CD8-positive, alpha-beta memory T cell (primary cell): Measurements from ENCODE around the gene DISC1. TPM values are rescaled to one million over a fixed set of nuclear protein-coding genes. Genes with fewer than 3 reads are reported as not detected.
A peak's percentile ranks its signal among the peaks of the same experiment; 100 is the strongest.
"Not testable (repeated sequence)": the region's sequence is repeated elsewhere in the genome, so short reads cannot be mapped to it uniquely, and the experiment has no call there.

ENCODE experiments used
- CTCF ChIA-PET: fragments of 350-600 bp; sonication (Branson Sonifier 250); formaldehyde crosslinking; loops from one replicate; lab custom pipeline; 2021; ENCODE audit warnings: antibody characterized with exemption; lab: Charles Lee
- POLR2A ChIA-PET: fragments of 350-600 bp; sonication (Branson Sonifier 250); formaldehyde crosslinking; loops from one replicate; lab custom pipeline; 2021; ENCODE audit warnings: antibody characterized with exemption; lab: Charles Lee
- DNase-seq, 5 donors: peaks; one replicate each; pipeline versions ENCODE4 v3.0.0 to v3.0.0-alpha.2; 2020 to 2022; ENCODE audit warnings: mixed read lengths in 1 of 5
- H3K27ac ChIP-seq: one replicate; pipeline ENCODE4 v1.7.0; 2013; ENCODE audit warnings: low read depth, mild to moderate bottlenecking, low read length, moderate library complexity
- H3K27me3 ChIP-seq: 2 replicates; pipeline ENCODE4 v1.7.0; 2013; ENCODE audit warnings: low read length, mild to moderate bottlenecking; ENCODE audit not compliant: insufficient read depth, poor library complexity, severe bottlenecking
- H3K36me3 ChIP-seq: 2 replicates; pipeline ENCODE4 v1.7.0; 2013; ENCODE audit warnings: mild to moderate bottlenecking, low read length, moderate library complexity; ENCODE audit not compliant: insufficient read depth
- H3K4me1 ChIP-seq: 2 replicates; pipeline ENCODE4 v1.7.0; 2013; ENCODE audit warnings: mild to moderate bottlenecking, low read length, moderate library complexity; ENCODE audit not compliant: insufficient read depth
- H3K4me3 ChIP-seq: 2 replicates; pipeline ENCODE4 v1.7.0; 2013; ENCODE audit warnings: mild to moderate bottlenecking, low read length
- H3K9me3 ChIP-seq: 2 replicates; pipeline ENCODE4 v1.7.0; 2013; ENCODE audit warnings: mild to moderate bottlenecking, low read length
- H3K27ac Mint-ChIP-seq, 8 donors: one replicate each; pipeline ENCODE4 v1.8.0; 2020 to 2021; ENCODE audit warnings: mixed read lengths in 8 of 8, mild to moderate bottlenecking in 6 of 8, inconsistent platforms in 3 of 8, moderate library complexity in 3 of 8
- H3K27me3 Mint-ChIP-seq, 2 donors: one replicate each; pipeline ENCODE4 v1.8.0; 2020 to 2021; ENCODE audit warnings: mixed read lengths in 2 of 2, mild to moderate bottlenecking in 1 of 2, moderate library complexity in 1 of 2
- H3K36me3 Mint-ChIP-seq, 3 donors: one replicate each; pipeline ENCODE4 v1.8.0; 2020 to 2021; ENCODE audit warnings: mixed read lengths in 3 of 3, inconsistent platforms in 1 of 3, mild to moderate bottlenecking in 1 of 3
- H3K4me1 Mint-ChIP-seq, 3 donors: one replicate each; pipeline ENCODE4 v1.8.0; 2020 to 2021; ENCODE audit warnings: mixed read lengths in 3 of 3, inconsistent platforms in 1 of 3, mild to moderate bottlenecking in 1 of 3
- H3K4me3 Mint-ChIP-seq, 7 donors: one replicate each; pipeline ENCODE4 v1.8.0; 2020 to 2021; ENCODE audit warnings: mixed read lengths in 7 of 7, mild to moderate bottlenecking in 6 of 7, moderate library complexity in 4 of 7, inconsistent platforms in 2 of 7
- H3K9me3 Mint-ChIP-seq, 5 donors: one replicate each; pipeline ENCODE4 v1.8.0; 2020 to 2022; ENCODE audit warnings: mixed read lengths in 5 of 5, mild to moderate bottlenecking in 3 of 5, moderate library complexity in 2 of 5, inconsistent platforms in 1 of 5
- polyA plus RNA-seq: library from polyadenylated mRNA; unstranded; fragments of 300-500 nt; fragmentation: Illumina TruSeq; gene quantifications from one replicate; pipeline ENCODE4 v1.2.3, GENCODE V29; 2021
- total RNA-seq, 2 experiments: library from RNA; stranded (reverse); gene quantifications; one replicate each; pipeline ENCODE4 v1.2.3, GENCODE V29; 2021

DISC1 gene
- total and polyA plus RNA-seq, 3 experiments from 2014 or later, result 0.60 to 2.4 (median 1.0) TPM

DNA sequence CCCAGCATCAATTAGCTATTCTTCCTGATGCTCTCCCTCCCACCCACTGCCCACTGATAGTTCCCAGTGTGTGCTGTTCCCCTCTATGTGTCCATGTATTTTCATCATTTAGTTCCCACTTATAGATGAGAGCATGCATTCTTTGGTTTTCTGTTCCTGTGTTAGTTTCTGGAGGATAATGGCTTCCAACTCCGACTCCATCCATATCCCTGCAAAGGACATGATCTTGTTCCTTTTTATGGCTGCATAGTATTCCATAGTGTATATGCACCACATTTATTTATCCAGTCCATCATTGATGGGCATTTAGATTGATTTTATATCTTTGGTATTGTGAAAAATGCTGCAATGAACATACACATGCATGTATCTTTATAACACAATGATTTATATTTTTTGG is 30.2 kb downstream of the DISC1 start:
- Mint-ChIP-seq H3K27me3 (peaks cover 15 to 22% of the 10 kb centered on the region in 2 donors), H3K4me1 (peaks cover 11 to 50% (median 27%) of the 10 kb centered on the region in 3 donors), H3K4me3 (no peak overlapping the region), H3K36me3 (peaks cover 2 to 40% (median 7%) of the 10 kb centered on the region in 3 donors), H3K27ac (no peak overlapping the region), H3K9me3 (peaks cover 0 to 11% (median 3%) of the 10 kb centered on the region in 5 donors)
- Histone ChIP-seq H3K4me1 (peaks cover 2% of the 10 kb centered on the region), H3K9me3 (no peaks in the 10 kb centered on the region), H3K36me3 (no peaks in the 10 kb centered on the region), H3K4me3 (no peak overlapping the region), H3K27me3 (no peaks in the 10 kb centered on the region), H3K27ac (no peak overlapping the region)
- ChIA-PET POLR2A (no interaction called here), CTCF (no interaction called here)
- DNase-seq, result no peak

DNA sequence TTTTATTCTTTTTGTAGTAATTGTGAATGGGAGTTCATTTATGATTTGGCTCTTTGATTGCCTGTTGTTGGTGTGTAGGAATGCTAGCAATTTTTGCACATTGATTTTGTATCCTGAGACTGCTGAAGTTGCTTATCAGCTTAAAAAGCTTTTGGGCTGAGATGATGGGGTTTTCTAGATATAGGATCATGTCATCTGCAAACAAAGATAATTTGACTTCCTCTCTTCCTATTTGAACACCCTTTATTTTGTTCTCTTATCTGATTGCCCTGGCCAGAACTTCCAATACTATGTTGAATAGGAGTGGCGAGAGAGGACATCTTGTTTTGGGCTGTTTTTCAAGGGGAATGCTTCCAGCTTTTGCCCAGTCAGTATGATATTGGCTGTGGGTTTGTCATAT is 31.6 kb downstream of the DISC1 start:
- Mint-ChIP-seq H3K9me3 (peaks cover 0 to 17% (median 9%) of the 10 kb centered on the region in 5 donors), H3K4me1 (peaks cover 4 to 44% (median 21%) of the 10 kb centered on the region in 3 donors), H3K36me3 (peaks cover 5 to 51% (median 10%) of the 10 kb centered on the region in 3 donors), H3K27me3 (peaks cover 17 to 22% of the 10 kb centered on the region in 2 donors)
- H3K27ac Mint-ChIP-seq, H3K4me3 Mint-ChIP-seq, DNase-seq, H3K9me3 ChIP-seq, H3K4me3 ChIP-seq, POLR2A ChIA-PET, H3K27me3 ChIP-seq, H3K27ac ChIP-seq, CTCF ChIA-PET, H3K36me3 ChIP-seq, H3K4me1 ChIP-seq: not testable (repeated sequence)

DNA sequence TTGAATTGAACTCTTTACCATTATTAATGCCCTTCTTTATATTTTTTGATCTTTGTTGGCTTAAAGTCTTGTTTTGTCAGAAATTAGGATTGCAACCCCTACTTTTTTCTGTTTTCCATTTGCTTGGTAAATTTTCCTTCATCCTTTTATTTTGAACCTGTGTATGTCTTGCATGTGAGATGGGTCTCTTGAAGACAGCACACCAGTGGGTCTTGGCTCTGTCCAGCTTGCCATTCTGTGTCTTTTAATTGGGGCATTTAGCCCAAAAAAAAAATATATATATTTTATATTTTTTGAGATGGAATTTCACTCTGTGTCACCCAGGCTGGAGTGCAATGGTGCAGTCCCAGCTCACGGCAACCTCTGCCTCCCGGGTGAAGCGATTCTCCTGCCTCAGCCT is 33.6 kb downstream of the DISC1 start:
- no peak overlapping the region for H3K27ac ChIP-seq
- ChIA-PET CTCF (no interaction called here), POLR2A (no interaction called here)
- H3K27ac Mint-ChIP-seq, result no peak overlapping the region
- H3K36me3 ChIP-seq, result no peaks in the 10 kb centered on the region
- H3K9me3 ChIP-seq, result no peaks in the 10 kb centered on the region
- H3K9me3 Mint-ChIP-seq, result peaks cover 4 to 24% (median 16%) of the 10 kb centered on the region in 5 donors
- no peaks in the 10 kb centered on the region for H3K27me3 ChIP-seq
- H3K4me1 Mint-ChIP-seq, result peaks cover 3 to 40% (median 15%) of the 10 kb centered on the region in 3 donors
- peaks cover 22 to 24% of the 10 kb centered on the region in 2 donors for H3K27me3 Mint-ChIP-seq
- no peak overlapping the region for H3K4me3 ChIP-seq
- no peak for DNase-seq
- peaks cover 5 to 62% (median 10%) of the 10 kb centered on the region in 3 donors for H3K36me3 Mint-ChIP-seq
- no peaks in the 10 kb centered on the region for H3K4me1 ChIP-seq
- H3K4me3 Mint-ChIP-seq, result no peak overlapping the region

DNA sequence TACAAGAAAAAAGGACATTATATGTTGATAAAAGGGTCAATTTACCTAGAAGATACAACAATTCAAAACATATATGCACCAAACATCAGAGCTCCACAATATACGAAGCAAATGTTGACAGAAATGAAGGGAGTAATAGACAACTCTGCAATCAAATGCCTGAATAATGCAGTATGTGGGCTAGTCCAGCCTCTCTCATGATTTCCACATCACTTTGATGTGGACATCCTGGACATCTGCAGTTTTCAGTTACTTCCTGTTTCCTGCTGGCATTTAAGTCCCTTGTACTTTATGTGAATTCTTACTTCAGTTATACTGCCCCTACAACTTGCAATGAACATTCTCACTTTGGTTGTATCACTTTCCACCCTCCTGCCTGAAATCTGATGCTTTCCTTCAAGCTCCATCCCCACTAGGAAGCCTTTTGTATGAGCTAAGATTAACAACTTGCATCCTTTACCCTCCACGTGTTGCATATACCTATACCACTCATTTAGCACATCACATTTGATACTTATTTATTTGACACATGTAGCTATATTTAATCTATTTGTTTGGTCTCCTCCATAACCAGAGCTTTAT is 36.7 kb downstream of the DISC1 start:
- ChIA-PET POLR2A (no interaction called here), CTCF (no interaction called here)
- H3K4me1 ChIP-seq, result peaks cover 9% of the 10 kb centered on the region
- DNase-seq, result no peak
- H3K27ac Mint-ChIP-seq, result no peak overlapping the region
- peaks cover 10 to 16% of the 10 kb centered on the region in 2 donors for H3K27me3 Mint-ChIP-seq
- no peak overlapping the region for H3K4me3 Mint-ChIP-seq
- H3K36me3 ChIP-seq, result no peaks in the 10 kb centered on the region
- H3K4me1 Mint-ChIP-seq, result peaks cover 16 to 55% (median 26%) of the 10 kb centered on the region in 3 donors
- H3K4me3 ChIP-seq, result no peak overlapping the region
- no peaks in the 10 kb centered on the region for H3K9me3 ChIP-seq
- H3K27ac ChIP-seq, result no peak overlapping the region
- peaks cover 5 to 49% (median 6%) of the 10 kb centered on the region in 3 donors for H3K36me3 Mint-ChIP-seq
- H3K9me3 Mint-ChIP-seq, result peaks cover 4 to 17% (median 12%) of the 10 kb centered on the region in 5 donors
- no peaks in the 10 kb centered on the region for H3K27me3 ChIP-seq

DNA sequence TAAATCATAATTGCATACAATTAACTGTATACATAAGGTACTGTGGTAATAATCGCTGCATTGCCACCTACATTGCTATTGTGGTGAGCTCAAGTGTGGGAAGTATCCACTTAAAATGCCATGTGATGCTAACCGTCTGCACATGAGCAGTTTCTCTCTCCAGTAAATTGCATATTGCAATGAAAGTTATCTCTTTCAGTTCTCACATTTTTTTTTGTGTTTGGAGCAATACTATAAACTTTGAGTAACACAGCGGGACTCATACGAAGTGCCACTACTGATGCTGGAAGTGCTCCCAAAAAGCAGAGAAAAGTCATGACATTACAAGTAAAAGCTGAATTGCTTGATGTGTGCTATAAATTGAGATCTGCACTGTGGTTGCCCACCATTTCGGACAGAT is 38.5 kb downstream of the DISC1 start:
- H3K4me1 ChIP-seq, result peaks cover 9% of the 10 kb centered on the region
- no peaks in the 10 kb centered on the region for H3K36me3 ChIP-seq
- no peak overlapping the region for H3K4me3 Mint-ChIP-seq
- H3K4me1 Mint-ChIP-seq, result peaks cover 24 to 50% (median 27%) of the 10 kb centered on the region in 3 donors
- peaks cover 14 to 30% (median 24%) of the 10 kb centered on the region in 5 donors for H3K9me3 Mint-ChIP-seq
- no peak for DNase-seq
- ChIA-PET POLR2A (no interaction called here), CTCF (interaction anchor here (1.6 kb wide), 1 partner anchor 92 kb away, joined by 3 read pairs; no protein-coding TSS in a partner anchor)
- no peak overlapping the region for H3K27ac Mint-ChIP-seq
- H3K27me3 ChIP-seq, result no peaks in the 10 kb centered on the region
- H3K9me3 ChIP-seq, result no peaks in the 10 kb centered on the region
- peaks cover 10 to 13% of the 10 kb centered on the region in 2 donors for H3K27me3 Mint-ChIP-seq
- peaks cover 6 to 47% (median 8%) of the 10 kb centered on the region in 3 donors for H3K36me3 Mint-ChIP-seq
- no peak overlapping the region for H3K4me3 ChIP-seq
- no peak overlapping the region for H3K27ac ChIP-seq

DNA sequence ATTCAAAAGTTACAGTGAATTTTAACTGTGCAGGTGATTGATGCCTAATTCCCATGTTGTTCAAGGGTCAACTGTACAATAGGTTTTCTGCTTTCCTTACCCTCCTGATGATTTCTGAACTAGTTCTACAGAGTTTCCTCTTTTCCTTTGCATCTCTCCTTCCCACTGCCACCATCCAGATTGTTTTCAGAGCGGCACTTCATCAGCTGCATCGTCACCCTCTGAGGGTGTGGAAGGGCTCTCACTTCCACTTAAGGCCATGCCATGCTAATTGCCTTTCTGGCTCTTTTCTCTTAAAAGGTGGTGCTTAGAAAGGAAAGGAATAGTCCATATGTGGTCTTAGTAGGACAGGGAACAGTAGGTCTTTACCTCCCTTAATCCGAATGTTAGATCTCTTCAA is 39.1 kb downstream of the DISC1 start:
- Mint-ChIP-seq H3K36me3 (peaks cover 6 to 52% (median 7%) of the 10 kb centered on the region in 3 donors), H3K4me1 (peaks cover 24 to 49% (median 27%) of the 10 kb centered on the region in 3 donors)

DNA sequence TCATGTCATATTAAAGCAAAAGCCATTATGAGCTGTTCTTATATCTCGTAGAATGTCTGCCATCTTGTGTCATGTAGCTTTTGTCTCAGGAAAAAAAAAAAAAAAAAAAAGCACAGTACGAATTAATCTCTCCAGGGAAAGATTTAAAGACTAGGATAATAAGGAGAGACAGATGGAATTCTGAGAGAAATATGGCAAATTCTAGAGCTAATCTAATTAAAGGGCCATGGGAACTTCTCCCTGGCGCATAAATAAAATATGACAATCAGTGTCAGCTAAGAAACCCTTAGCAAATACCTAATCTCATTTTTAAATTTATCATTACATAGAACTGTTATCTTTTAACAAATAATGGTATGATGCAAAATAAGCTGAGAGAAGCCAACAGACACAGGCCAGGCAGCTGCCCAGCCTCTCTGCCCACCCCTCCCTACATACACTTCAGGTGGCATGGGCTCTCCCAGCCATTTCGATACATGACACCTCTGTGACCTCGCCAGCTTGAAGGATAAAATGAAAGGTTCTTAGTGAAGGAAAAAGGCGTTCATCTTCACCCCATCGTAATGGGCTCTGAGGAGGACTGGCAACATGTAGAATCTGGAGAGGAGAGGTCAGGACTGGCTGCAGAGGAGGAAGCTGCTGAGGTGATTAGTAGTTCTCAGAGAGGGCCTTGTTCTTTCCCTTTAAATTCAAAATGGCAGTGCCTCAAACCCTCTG is 39.8 kb downstream of the DISC1 start:
- no peaks in the 10 kb centered on the region for H3K36me3 ChIP-seq
- Mint-ChIP-seq H3K27ac (peak overlapping the region in 1 of 8 donors; percentile 40), H3K9me3 (peaks cover 21 to 36% (median 34%) of the 10 kb centered on the region in 5 donors), H3K36me3 (peaks cover 5 to 46% (median 6%) of the 10 kb centered on the region in 3 donors), H3K4me1 (peaks cover 21 to 43% (median 24%) of the 10 kb centered on the region in 3 donors), H3K4me3 (peak overlapping the region in 1 of 7 donors; percentile 11), H3K27me3 (peaks cover 2 to 12% of the 10 kb centered on the region in 2 donors)
- no peak for DNase-seq
- H3K27me3 ChIP-seq, result no peaks in the 10 kb centered on the region
- peaks cover 9% of the 10 kb centered on the region for H3K4me1 ChIP-seq
- ChIA-PET POLR2A (no interaction called here), CTCF (interaction anchor here (1.6 kb wide), 1 partner anchor 90 kb away, joined by 3 read pairs; no protein-coding TSS in a partner anchor)
- no peaks in the 10 kb centered on the region for H3K9me3 ChIP-seq
- no peak overlapping the region for H3K27ac ChIP-seq
- H3K4me3 ChIP-seq, result no peak overlapping the region

More for the DNA sequence above, 39.1 kb downstream of the DISC1 start:
- no peaks in the 10 kb centered on the region for H3K36me3 ChIP-seq
- no peak overlapping the region for H3K4me3 Mint-ChIP-seq
- H3K9me3 ChIP-seq, result no peaks in the 10 kb centered on the region
- no peak overlapping the region for H3K27ac ChIP-seq
- peak overlapping the region in 1 of 8 donors; percentile 53 for H3K27ac Mint-ChIP-seq
- peaks cover 8 to 13% of the 10 kb centered on the region in 2 donors for H3K27me3 Mint-ChIP-seq
- ChIA-PET CTCF (interaction anchor here (1.6 kb wide), 1 partner anchor 91 kb away, joined by 3 read pairs; no protein-coding TSS in a partner anchor), POLR2A (no interaction called here)
- H3K9me3 Mint-ChIP-seq, result peaks cover 15 to 33% (median 28%) of the 10 kb centered on the region in 5 donors
- no peak overlapping the region for H3K4me3 ChIP-seq
- H3K4me1 ChIP-seq, result peaks cover 9% of the 10 kb centered on the region
- no peaks in the 10 kb centered on the region for H3K27me3 ChIP-seq
- DNase-seq, result no peak
